H1 (cell line): ENCODE data around the gene OBP2B. TPM values are rescaled to one million over a fixed set of nuclear protein-coding genes. Genes with fewer than 3 reads are reported as not detected.

Experiments
- CTCF ChIA-PET: fragments of 300-600 bp; sonication (Branson Sonifier 250); formaldehyde crosslinking; loops from one replicate; lab custom pipeline; 2021; ENCODE audit not compliant: partially characterized antibody; lab: Charles Lee
- POLR2A ChIA-PET: fragments of 300-600 bp; sonication (Branson Sonifier 250); formaldehyde crosslinking; loops from one replicate; lab custom pipeline; 2021; ENCODE audit warnings: inconsistent platforms; ENCODE audit not compliant: partially characterized antibody; lab: Charles Lee
- DNase-seq, 2 experiments: peaks; one replicate each; pipeline versions ENCODE4 v3.0.0 to v3.0.0-alpha.2; 2010 to 2022; ENCODE audit warnings: low spot score in 2 of 2, low read depth in 1 of 2, mixed read lengths in 1 of 2
- FAIRE-seq: peaks from 2 replicates; lab custom pipeline; 2011; peaks lifted over from hg19 to GRCh38; lab: Jason Lieb, UNC
- H2AFZ ChIP-seq: 2 replicates; pipeline ENCODE4 v1.8.1; 2012; ENCODE audit warnings: low read length, inconsistent platforms
- H2AK5ac ChIP-seq: 2 replicates; pipeline ENCODE4 v1.6.1; 2013; ENCODE audit warnings: low read depth, low read length
- H2BK120ac ChIP-seq: replicated peaks from 2 replicates; pipeline ENCODE3; 2013; ENCODE audit warnings: low read depth, low read length, inconsistent platforms
- H2BK12ac ChIP-seq: 2 replicates; pipeline ENCODE4 v1.6.1; 2013; ENCODE audit warnings: low read depth, low read length
- H2BK15ac ChIP-seq: 2 replicates; pipeline ENCODE4 v1.6.1; 2013; ENCODE audit warnings: low read length
- H2BK20ac ChIP-seq: 2 replicates; pipeline ENCODE4 v1.6.1; 2013; ENCODE audit warnings: low read length
- H2BK5ac ChIP-seq: 2 replicates; pipeline ENCODE4 v1.6.1; 2013; ENCODE audit warnings: low read depth, low read length
- H3K14ac ChIP-seq: 2 replicates; pipeline ENCODE4 v1.6.1; 2013; ENCODE audit warnings: inconsistent platforms; ENCODE audit not compliant: insufficient read length
- H3K18ac ChIP-seq: 2 replicates; pipeline ENCODE4 v1.6.1; 2013; ENCODE audit warnings: low read length; ENCODE audit errors: extremely low read depth
- H3K23ac ChIP-seq: 2 replicates; pipeline ENCODE4 v1.6.1; 2013; ENCODE audit warnings: inconsistent platforms; ENCODE audit not compliant: insufficient read length
- H3K23me2 ChIP-seq: 2 replicates; pipeline ENCODE4 v1.6.1; 2013; ENCODE audit warnings: low read depth, low read length
- H3K27ac ChIP-seq: 2 replicates; pipeline ENCODE4 v1.6.1; 2011; ENCODE audit warnings: low read depth, low read length, inconsistent platforms
- H3K27me3 ChIP-seq, 4 experiments: replicated peaks in 1 of 4; 1 replicate in 1 of 4; 2 replicates in 3 of 4; pipeline versions ENCODE4 v1.6.1 to v1.8.1; 2011 to 2013; ENCODE audit warnings: low read length in 3 of 4, mild to moderate bottlenecking in 3 of 4, inconsistent platforms in 2 of 4, mixed read lengths in 2 of 4, moderate library complexity in 1 of 4; ENCODE audit not compliant: control insufficient read depth in 3 of 4, insufficient read depth in 3 of 4; ENCODE audit errors: extremely low read depth in 1 of 4
- H3K36me3 ChIP-seq, 4 experiments: 2 replicates each; pipeline versions ENCODE4 v1.6.1 to v1.8.1; 2011 to 2013; ENCODE audit warnings: mild to moderate bottlenecking in 4 of 4, low read length in 3 of 4, moderate library complexity in 2 of 4, control low read depth in 1 of 4, inconsistent platforms in 1 of 4; ENCODE audit not compliant: insufficient read depth in 4 of 4, control insufficient read depth in 2 of 4
- H3K4ac ChIP-seq: replicated peaks from 2 replicates; pipeline ENCODE3; 2013; ENCODE audit warnings: low read length, low read depth, mixed read lengths, inconsistent platforms; ENCODE audit not compliant: insufficient read length
- H3K4me1 ChIP-seq, 4 experiments: replicated peaks in 1 of 4; 1 replicate in 1 of 4; 2 replicates in 3 of 4; pipeline versions ENCODE4 v1.6.1 to v1.8.1; 2011 to 2013; ENCODE audit warnings: low read length in 3 of 4, inconsistent platforms in 2 of 4, mixed read lengths in 1 of 4; ENCODE audit not compliant: insufficient read depth in 4 of 4, control insufficient read depth in 3 of 4
- H3K4me2 ChIP-seq, 2 experiments: 2 replicates each; pipeline versions ENCODE4 v1.6.1 to v1.8.1; 2011 to 2013; ENCODE audit warnings: low read depth in 2 of 2, low read length in 2 of 2, control low read depth in 1 of 2, inconsistent platforms in 1 of 2, mild to moderate bottlenecking in 1 of 2; ENCODE audit not compliant: insufficient read depth in 1 of 2
- H3K4me3 ChIP-seq, 4 experiments: fragments of 200-600, 300-600 bp in 1 of 4; sonication (generic), shearing (Covaris generic), sonication (Bioruptor Twin) in 1 of 4; 2 replicates each; pipeline versions ENCODE4 v1.5.1 to v1.8.1; 2011 to 2016; ENCODE audit warnings: low read length in 4 of 4, low read depth in 3 of 4, control low read depth in 2 of 4, inconsistent platforms in 2 of 4, mild to moderate bottlenecking in 2 of 4, mixed read lengths in 1 of 4, moderate library complexity in 1 of 4; ENCODE audit not compliant: insufficient read depth in 2 of 4; ENCODE audit errors: extremely low read depth in 1 of 4
- H3K56ac ChIP-seq: replicated peaks from 2 replicates; pipeline ENCODE3; 2013; ENCODE audit warnings: low read depth, mild to moderate bottlenecking, mixed read lengths, low read length, inconsistent platforms; ENCODE audit not compliant: insufficient read length
- H3K79me1 ChIP-seq: 2 replicates; pipeline ENCODE4 v1.6.1; 2013; ENCODE audit warnings: low read depth, low read length, control low read depth
- H3K79me2 ChIP-seq, 2 experiments: 2 replicates each; pipeline versions ENCODE4 v1.6.1 to v1.8.1; 2012 to 2013; ENCODE audit warnings: low read length in 2 of 2, mild to moderate bottlenecking in 2 of 2, inconsistent platforms in 1 of 2; ENCODE audit not compliant: insufficient read depth in 2 of 2, control insufficient read depth in 1 of 2
- H3K9ac ChIP-seq, 4 experiments: replicated peaks in 1 of 4; 1 replicate in 1 of 4; 2 replicates in 3 of 4; pipeline versions ENCODE4 v1.6.1 to v1.8.1; 2011 to 2013; ENCODE audit warnings: low read depth in 3 of 4, low read length in 3 of 4, control low read depth in 2 of 4, mild to moderate bottlenecking in 2 of 4, moderate library complexity in 2 of 4, inconsistent platforms in 1 of 4; ENCODE audit errors: extremely low read depth in 1 of 4
- H3K9me3 ChIP-seq, 2 experiments: 2 replicates each; pipeline versions ENCODE4 v1.6.1 to v1.8.1; 2012 to 2013; ENCODE audit warnings: mild to moderate bottlenecking in 2 of 2, moderate library complexity in 2 of 2, control low read depth in 1 of 2, inconsistent platforms in 1 of 2, low read depth in 1 of 2, low read length in 1 of 2, mixed read lengths in 1 of 2; ENCODE audit not compliant: insufficient read depth in 2 of 2
- H4K20me1 ChIP-seq, 2 experiments: replicated peaks in 1 of 2; 2 replicates each; pipeline versions ENCODE3 to v1.8.1; 2011 to 2013; ENCODE audit warnings: inconsistent platforms in 2 of 2, low read length in 2 of 2, mild to moderate bottlenecking in 1 of 2; ENCODE audit not compliant: insufficient read depth in 2 of 2, control insufficient read depth in 1 of 2
- H4K5ac ChIP-seq: 2 replicates; pipeline ENCODE4 v1.6.1; 2013; ENCODE audit warnings: low read length, low read depth, mixed read lengths, inconsistent platforms; ENCODE audit not compliant: insufficient read length
- H4K8ac ChIP-seq: 2 replicates; pipeline ENCODE4 v1.8.0; 2013; ENCODE audit warnings: mild to moderate bottlenecking, moderate library complexity, low read length, inconsistent platforms; ENCODE audit not compliant: insufficient read depth; ENCODE audit errors: extremely low read depth
- H4K91ac ChIP-seq: replicated peaks from 2 replicates; pipeline ENCODE3; 2013; ENCODE audit warnings: low read length, mixed read lengths, inconsistent platforms; ENCODE audit not compliant: insufficient read length
- ASH2L ChIP-seq: fragments of 200-600, 300-600 bp; sonication (generic); IDR thresholded peaks from one replicate; pipeline ENCODE4 v1.7.1; 2017; ENCODE audit warnings: low read length
- BCL11A ChIP-seq, 2 experiments: IDR thresholded peaks; one replicate each; pipeline ENCODE4 v1.6.1; 2011; ENCODE audit warnings: low read depth in 2 of 2, low read length in 2 of 2, mild to moderate bottlenecking in 2 of 2
- KDM5A ChIP-seq: fragments of 200-600 bp; IDR thresholded peaks from 2 replicates; pipeline ENCODE4 v1.7.1; 2012; ENCODE audit warnings: mild to moderate bottlenecking, low read length, inconsistent platforms, mixed read lengths
- SIX5 ChIP-seq: IDR thresholded peaks from 2 replicates; pipeline ENCODE4 v1.6.1; 2011; ENCODE audit warnings: mild to moderate bottlenecking, low read depth, low read length
- WGBS, 2 experiments: shearing (Covaris generic) in 1 of 2; methylation state at CpG; one replicate each; pipeline versions ENCODE4 v1.1.6 to v1.1.7; 2013 to 2015; ENCODE audit warnings: low lambda C conversion rate in 2 of 2, mixed read lengths in 2 of 2, inconsistent platforms in 1 of 2, low coverage in 1 of 2, missing lambda C conversion rate in 1 of 2; ENCODE audit not compliant: insufficient replicate concordance in 2 of 2, insufficient coverage in 1 of 2, insufficient read length in 1 of 2; ENCODE audit errors: extremely low coverage in 1 of 2, missing lambda C conversion rate in 1 of 2; 5-methylcytosine and 5-hydroxymethylcytosine counted together
- polyA plus RNA-seq, 7 experiments: library from polyadenylated mRNA; depleted of rRNA in 3 of 7; stranded (reverse) in 5 of 7; unstranded in 2 of 7; fragments of >200 nt in 5 of 7; fragments of 200-250 nt in 2 of 7; gene quantifications; 1 replicate in 5 of 7; 2 replicates in 1 of 7; 4 replicates in 1 of 7; pipeline versions ENCODE4 v1.2.1 to v1.2.3, GENCODE V29; 2011 to 2013; ENCODE audit warnings: missing spikeins in 2 of 7, mixed read lengths in 2 of 7
- total RNA-seq: library from RNA; stranded (reverse); fragmentation: NEBNext Ultra II Directional; extraction: Animal tissue kit (Norgen Biotek cat#: 25700); gene quantifications from 2 replicates; pipeline ENCODE4 v1.2.1, GENCODE V29; 2021
- TF ChIP-seq, protein P1 (sequence below): IDR thresholded peaks from 2 replicates; pipeline ENCODE4 v1.6.1; 2011; ENCODE audit warnings: low read length, improper control_type of control experiment

Gene OBP2B
- total and polyA plus RNA-seq, 2 of the 8 experiments (the other 6 are each of a cell fraction or from before 2014, with no cell fraction given): not detected

DNA sequence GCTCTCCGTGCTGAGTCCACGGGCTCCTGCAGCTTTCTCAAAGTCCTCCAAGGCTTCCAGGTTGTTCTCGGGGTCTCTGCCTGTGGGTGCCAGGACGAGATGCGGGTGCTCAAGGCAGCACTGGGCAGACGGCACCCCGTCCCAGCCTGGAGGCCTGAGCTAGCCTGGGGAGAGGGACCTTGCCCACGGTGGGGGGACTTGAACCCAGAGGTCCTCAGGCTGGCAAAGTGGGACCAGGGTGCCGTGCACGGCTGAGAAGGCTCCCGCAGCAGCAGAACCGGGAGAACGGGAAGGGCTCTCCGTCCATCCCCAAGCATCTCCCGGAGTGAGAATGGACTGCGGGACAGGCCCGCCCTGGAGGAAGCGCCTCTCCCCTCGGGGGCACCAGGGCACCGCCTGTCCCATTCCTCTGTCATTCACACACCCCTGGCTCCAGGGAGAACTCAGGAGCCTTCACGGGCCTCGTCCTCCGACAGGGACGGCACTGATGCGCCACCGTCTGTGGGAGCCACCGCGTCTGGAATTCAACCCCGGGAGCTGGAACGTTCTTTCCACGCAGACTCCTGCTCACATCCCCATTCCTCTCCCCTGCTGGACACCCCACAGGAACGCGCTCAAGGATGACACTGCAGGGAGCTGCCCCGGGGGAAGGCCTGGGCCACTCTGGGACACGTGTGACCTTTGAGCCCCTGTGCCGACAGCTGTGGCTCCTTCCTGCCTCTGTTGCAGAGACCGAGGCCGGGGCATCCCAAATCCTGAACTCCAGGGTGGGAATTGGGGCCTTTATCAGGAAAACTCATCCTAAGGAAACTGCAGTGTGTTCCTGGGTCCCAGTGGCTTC, 16.3 kb upstream of the OBP2B start:
- Histone ChIP-seq H2BK20ac (no peak overlapping the region), H3K4me2 (no peak overlapping the region), H3K79me2 (no peaks in the 10 kb centered on the region), H3K14ac (no peak overlapping the region), H3K23ac (no peak overlapping the region), H3K4ac (no peak overlapping the region), H3K27ac (no peak overlapping the region), H3K27me3 (no peaks in the 10 kb centered on the region), H3K36me3 (no peaks in the 10 kb centered on the region), H3K4me3 (no peak overlapping the region), H2BK120ac (no peak overlapping the region), H2BK15ac (no peak overlapping the region), H3K9ac (no peak overlapping the region), H3K9me3 (peaks cover 0 to 2% of the 10 kb centered on the region in 2 experiments; a peak in 1 of 4 replicates), H4K8ac (no peak overlapping the region; the same call in 1 of the 2 replicates), H2AFZ (no peak overlapping the region), H3K4me1 (no peaks in the 10 kb centered on the region), H3K79me1 (no peaks in the 10 kb centered on the region), H3K18ac (no peak overlapping the region), H2BK12ac (no peak overlapping the region), H3K23me2 (no peaks in the 10 kb centered on the region; the same call in 1 of the 2 replicates), H4K5ac (no peak overlapping the region), H4K91ac (no peak overlapping the region), H2BK5ac (no peak overlapping the region), H3K56ac (no peak overlapping the region), H2AK5ac (no peak overlapping the region), H4K20me1 (peaks cover 0 to 1% of the 10 kb centered on the region in 2 experiments)
- POLR2A ChIA-PET: no interaction called here
- CTCF ChIA-PET: interaction anchor here (0.7 to 2.6 kb wide), 4 partner anchors 14 to 38 kb away, joined by 3 to 12 read pairs (median 7); no protein-coding TSS in a partner anchor
- DNase-seq (peak in 1 of 2 experiments; percentile 37), FAIRE-seq (no peak)
- TF ChIP-seq ASH2L (no peak), BCL11A (IDR thresholded peaks at IDR 0.05; ENCODE audit: low read depth in 2 of 2, low read length in 2 of 2) (no peak), SIX5 (no peak), KDM5A (no peak)
- TF ChIP-seq, protein P1, sequence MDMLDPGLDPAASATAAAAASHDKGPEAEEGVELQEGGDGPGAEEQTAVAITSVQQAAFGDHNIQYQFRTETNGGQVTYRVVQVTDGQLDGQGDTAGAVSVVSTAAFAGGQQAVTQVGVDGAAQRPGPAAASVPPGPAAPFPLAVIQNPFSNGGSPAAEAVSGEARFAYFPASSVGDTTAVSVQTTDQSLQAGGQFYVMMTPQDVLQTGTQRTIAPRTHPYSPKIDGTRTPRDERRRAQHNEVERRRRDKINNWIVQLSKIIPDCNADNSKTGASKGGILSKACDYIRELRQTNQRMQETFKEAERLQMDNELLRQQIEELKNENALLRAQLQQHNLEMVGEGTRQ: no peak
- 82% methylated on average over 36 of the region's 38 CpGs; no CpG with 5 or more reads in 1 of the 2 experiments for WGBS, 2 experiments
